Common myeloid progenitor, CD34-positive (primary cell): Measurements from ENCODE around the gene UBE2H.

ENCODE experiments used
- CTCF ChIA-PET: fragments of 350-600 bp; sonication (Branson Sonifier 250); formaldehyde crosslinking; loops from one replicate; lab custom pipeline; 2021; ENCODE audit warnings: antibody characterized with exemption; lab: Charles Lee
- POLR2A ChIA-PET: fragments of 350-600 bp; sonication (Branson Sonifier 250); formaldehyde crosslinking; loops from one replicate; lab custom pipeline; 2021; ENCODE audit warnings: antibody characterized with exemption; lab: Charles Lee
- DNase-seq, 3 donors: peaks; one replicate each; pipeline versions ENCODE4 v3.0.0 to v3.0.0-alpha.2; 2013
- H3K27ac ChIP-seq, 2 experiments: 1 replicate in 1 of 2; 2 replicates in 1 of 2; pipeline ENCODE4 v1.7.0; 2013; ENCODE audit warnings: inconsistent platforms in 2 of 2, low read length in 2 of 2, mild to moderate bottlenecking in 2 of 2, low read depth in 1 of 2, moderate library complexity in 1 of 2; ENCODE audit not compliant: severe bottlenecking in 2 of 2, insufficient read depth in 1 of 2, poor library complexity in 1 of 2
- H3K27me3 ChIP-seq, 5 experiments: replicated peaks in 2 of 5; 1 replicate in 3 of 5; 2 replicates in 2 of 5; pipeline versions ENCODE4 v1.6.1 to v1.7.0; 2013; ENCODE audit warnings: low read length in 4 of 5, mild to moderate bottlenecking in 2 of 5, moderate library complexity in 2 of 5, inconsistent platforms in 1 of 5; ENCODE audit not compliant: insufficient read depth in 5 of 5, control insufficient read depth in 4 of 5
- H3K36me3 ChIP-seq, 4 experiments: 1 replicate in 2 of 4; 2 replicates in 2 of 4; pipeline versions ENCODE4 v1.6.1 to v1.7.0; 2013; ENCODE audit warnings: low read length in 3 of 4, control low read depth in 1 of 4, mild to moderate bottlenecking in 1 of 4; ENCODE audit not compliant: control insufficient read depth in 4 of 4, insufficient read depth in 4 of 4
- H3K4me1 ChIP-seq, 4 experiments: 1 replicate in 3 of 4; 2 replicates in 1 of 4; pipeline versions ENCODE4 v1.6.1 to v1.7.1; 2013; ENCODE audit warnings: low read length in 3 of 4, mild to moderate bottlenecking in 3 of 4, control low read depth in 1 of 4, inconsistent platforms in 1 of 4, moderate library complexity in 1 of 4; ENCODE audit not compliant: control insufficient read depth in 4 of 4, insufficient read depth in 4 of 4; ENCODE audit errors: control extremely low read depth in 1 of 4
- H3K4me3 ChIP-seq, 7 experiments: 1 replicate in 4 of 7; 2 replicates in 3 of 7; pipeline versions ENCODE4 v1.5.1 to v1.7.0; 2013; ENCODE audit warnings: mild to moderate bottlenecking in 7 of 7, low read length in 6 of 7, moderate library complexity in 6 of 7, inconsistent platforms in 2 of 7, low read depth in 2 of 7, control low read depth in 1 of 7; ENCODE audit not compliant: insufficient read depth in 4 of 7, control insufficient read depth in 1 of 7; ENCODE audit errors: extremely low read depth in 1 of 7
- H3K9me3 ChIP-seq, 5 experiments: 1 replicate in 4 of 5; 2 replicates in 1 of 5; pipeline versions ENCODE4 v1.6.1 to v1.7.1; 2013; ENCODE audit warnings: low read length in 4 of 5, mild to moderate bottlenecking in 2 of 5, inconsistent platforms in 1 of 5, low read depth in 1 of 5, moderate library complexity in 1 of 5; ENCODE audit not compliant: control insufficient read depth in 4 of 5, insufficient read depth in 2 of 5; ENCODE audit errors: control extremely low read depth in 1 of 5
- WGBS: methylation state at CpG from one replicate; pipeline ENCODE4 v1.1.5; 2013; ENCODE audit not compliant: insufficient coverage; 5-methylcytosine and 5-hydroxymethylcytosine counted together

The UBE2H gene

GRCh38 chr7:129889133-129889844, 63.5 kb downstream of the UBE2H start:
- ChIA-PET CTCF (interaction anchor here (1.0 to 1.2 kb wide), 3 partner anchors 14 to 120 kb away, joined by 3 to 4 read pairs (median 4); no protein-coding TSS in a partner anchor), POLR2A (interaction anchor here (0.9 kb wide), 1 partner anchor 14 kb away, joined by 3 read pairs; no protein-coding TSS in a partner anchor)
- peaks cover 0 to 2% (median 1%) of the 10 kb centered on the region in 4 experiments for H3K36me3 ChIP-seq

GRCh38 chr7:129887865-129888264, 64.9 kb downstream of the UBE2H start:
- CTCF ChIA-PET: interaction anchor here (0.9 to 1.4 kb wide), 4 partner anchors 10 to 127 kb away, joined by 3 read pairs; no protein-coding TSS in a partner anchor
- Histone ChIP-seq H3K4me3 (no peak overlapping the region), H3K27me3 (no peaks in the 10 kb centered on the region), H3K36me3 (peaks cover 0 to 2% (median 1%) of the 10 kb centered on the region in 4 experiments), H3K4me1 (no peaks in the 10 kb centered on the region), H3K27ac (no peak overlapping the region), H3K9me3 (no peaks in the 10 kb centered on the region)
- POLR2A ChIA-PET: interaction anchor here (0.6 kb wide), 1 partner anchor 10 kb away, joined by 4 read pairs; no protein-coding TSS in a partner anchor
- WGBS: no CpG with 5 or more reads among the region's 1 CpG
- DNase-seq: no peak

More at GRCh38 chr7:129889133-129889844, 63.5 kb downstream of the UBE2H start:
- Histone ChIP-seq H3K4me1 (no peaks in the 10 kb centered on the region), H3K4me3 (no peak overlapping the region), H3K27me3 (no peaks in the 10 kb centered on the region), H3K9me3 (no peaks in the 10 kb centered on the region), H3K27ac (no peak overlapping the region)
- DNase-seq: no peak
- WGBS: 100% methylated on average over 2 of the region's 5 CpGs

- WGBS: no CpG with 5 or more reads among the region's 3 CpGs
- no peaks in the 10 kb centered on the region for H3K27me3 ChIP-seq
- POLR2A ChIA-PET: interaction anchor here (0.5 kb wide), 1 partner anchor 19 kb away, joined by 4 read pairs; no protein-coding TSS in a partner anchor
Observed at GRCh38 chr7:129886818-129887186, 66.0 kb downstream of the UBE2H start.

GRCh38 chr7:129886167-129886817, 66.5 kb downstream of the UBE2H start:
- 100% methylated on average over 3 of the region's 3 CpGs for WGBS
- Histone ChIP-seq H3K4me1 (no peaks in the 10 kb centered on the region), H3K27ac (no peak overlapping the region), H3K9me3 (no peaks in the 10 kb centered on the region), H3K4me3 (no peak overlapping the region), H3K36me3 (peaks cover 0 to 2% (median 1%) of the 10 kb centered on the region in 4 experiments), H3K27me3 (no peaks in the 10 kb centered on the region)
- DNase-seq: no peak
- ChIA-PET POLR2A (interaction anchor here (0.5 kb wide), 1 partner anchor 20 kb away, joined by 4 read pairs; no protein-coding TSS in a partner anchor), CTCF (interaction anchor here (1.0 to 1.6 kb wide), 3 partner anchors 9 to 15 kb away, joined by 3 to 4 read pairs (median 3); no protein-coding TSS in a partner anchor)

More at GRCh38 chr7:129886818-129887186, 66.0 kb downstream of the UBE2H start:
- Histone ChIP-seq H3K9me3 (no peaks in the 10 kb centered on the region), H3K36me3 (peaks cover 0 to 2% (median 1%) of the 10 kb centered on the region in 4 experiments), H3K4me1 (no peaks in the 10 kb centered on the region), H3K27ac (no peak overlapping the region), H3K4me3 (no peak overlapping the region)
- no peak for DNase-seq
- CTCF ChIA-PET: interaction anchor here (0.7 to 1.6 kb wide), 5 partner anchors 9 to 128 kb away, joined by 3 to 4 read pairs (median 3); no protein-coding TSS in a partner anchor

GRCh38 chr7:129884495-129884894, 68.3 kb downstream of the UBE2H start:
- Histone ChIP-seq H3K4me3 (no peak overlapping the region), H3K9me3 (no peaks in the 10 kb centered on the region), H3K36me3 (peaks cover 0 to 6% (median 1%) of the 10 kb centered on the region in 4 experiments), H3K27me3 (no peaks in the 10 kb centered on the region), H3K4me1 (no peaks in the 10 kb centered on the region), H3K27ac (no peak overlapping the region)
- DNase-seq: no peak
- WGBS: 78% methylated on average over 2 of the region's 5 CpGs
- CTCF ChIA-PET: no interaction called here
- POLR2A ChIA-PET: interaction anchor here (0.6 kb wide), 1 partner anchor 118 kb away, joined by 6 read pairs; no protein-coding TSS in a partner anchor

- CTCF ChIA-PET: interaction anchor here (0.6 to 1.1 kb wide), 2 partner anchors 38 to 121 kb away, joined by 3 to 4 read pairs; no protein-coding TSS in a partner anchor
- H3K27ac ChIP-seq: no peak overlapping the region
- peaks cover 0 to 6% (median 3%) of the 10 kb centered on the region in 4 experiments for H3K36me3 ChIP-seq
- no peak overlapping the region for H3K4me3 ChIP-seq
- no peaks in the 10 kb centered on the region for H3K9me3 ChIP-seq
- no peaks in the 10 kb centered on the region for H3K27me3 ChIP-seq
- peaks cover 0 to under 1% (median 0%) of the 10 kb centered on the region in 4 experiments for H3K4me1 ChIP-seq
- WGBS: no CpG with 5 or more reads among the region's 7 CpGs
- POLR2A ChIA-PET: interaction anchor here (0.6 kb wide), 1 partner anchor 9 kb away, joined by 3 read pairs; no protein-coding TSS in a partner anchor
- DNase-seq: no peak
Observed at GRCh38 chr7:129883151-129883550, 69.6 kb downstream of the UBE2H start.
